ENCODE results near the gene CLDN6.

DNA sequence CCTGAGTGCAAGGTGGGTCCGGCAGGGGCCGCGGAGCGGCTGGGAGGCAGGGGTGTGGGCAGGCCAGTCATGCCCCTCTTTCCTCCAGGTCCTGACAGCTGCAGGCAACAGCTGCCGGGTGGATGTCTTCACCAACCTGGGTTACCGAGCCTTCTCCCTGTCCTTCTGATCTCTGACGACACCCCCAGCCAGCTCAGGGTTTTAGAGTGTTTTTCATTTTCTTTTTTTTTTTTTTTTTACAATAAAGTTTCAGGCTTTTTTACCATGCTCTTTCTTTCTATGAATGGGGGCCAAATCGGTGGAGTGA lies 9.5 kb upstream of the CLDN6 start:
- TF ChIP-seq TAF1 (IDR thresholded peaks at IDR 0.05; ENCODE audit: low read depth, low read length) = no peak
- TF ChIP-seq POLR2A (IDR thresholded peaks at IDR 0.05; ENCODE audit: low read depth, low read length) = no peak
- TF ChIP-seq POLR2AphosphoS5 (IDR thresholded peaks at IDR 0.05; ENCODE audit: low read depth, low read length) = no peak
- TF ChIP-seq SPI1 (IDR thresholded peaks at IDR 0.05; ENCODE audit: low read depth, low read length) = no peak
